CD4-positive, alpha-beta T cell treated with Interleukin-15 for 4 hours (primary cell): ENCODE results near the gene HOXC9.

Source experiments
- DNase-seq: peaks from one replicate; pipeline ENCODE4 v3.0.0-alpha.2; 2020; ENCODE audit warnings: low spot score

HOXC9 gene

DNA sequence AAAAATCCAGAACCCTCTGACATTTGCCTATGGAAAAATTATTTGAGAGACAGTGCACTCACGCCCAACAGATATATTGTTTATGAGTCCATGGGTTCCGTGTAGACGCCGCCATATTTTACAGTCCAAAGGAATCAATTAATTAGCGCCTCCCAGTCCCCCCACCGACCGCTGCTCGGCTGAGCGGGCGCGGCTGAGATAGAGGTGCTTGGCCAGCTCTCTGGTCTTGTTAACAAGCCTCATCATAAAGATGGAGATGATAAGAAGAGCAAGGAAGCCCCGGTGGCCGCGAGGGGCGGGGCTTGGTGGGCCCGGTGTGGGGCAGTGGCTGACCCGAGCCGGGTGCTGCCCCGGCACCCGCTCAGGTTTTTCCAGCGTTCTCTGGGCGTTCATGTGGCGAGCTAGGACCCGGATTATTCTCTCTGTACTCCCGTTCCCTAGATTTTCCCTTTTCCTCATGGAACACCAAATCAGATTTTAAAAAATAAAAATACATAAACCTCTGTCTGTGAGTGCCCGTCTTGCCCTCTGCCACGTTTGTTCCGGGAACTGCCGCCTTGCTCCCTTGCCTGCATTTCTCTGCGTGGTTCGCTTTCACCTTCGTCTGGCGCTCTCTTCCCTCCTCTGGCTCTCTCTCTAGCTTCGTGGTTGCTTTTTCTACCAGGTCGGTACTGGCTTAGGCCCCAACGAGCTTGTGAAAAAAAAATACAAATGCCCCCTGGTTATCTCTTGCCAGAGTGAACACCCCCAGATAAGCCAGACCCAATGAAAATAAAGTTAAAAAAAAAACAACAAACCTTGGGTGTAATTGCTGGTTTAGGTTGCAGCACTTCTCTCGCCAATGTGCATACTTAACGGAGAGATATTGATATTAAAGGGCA is 36.3 kb upstream of the HOXC9 start:
- DNase-seq: no peak

DNA sequence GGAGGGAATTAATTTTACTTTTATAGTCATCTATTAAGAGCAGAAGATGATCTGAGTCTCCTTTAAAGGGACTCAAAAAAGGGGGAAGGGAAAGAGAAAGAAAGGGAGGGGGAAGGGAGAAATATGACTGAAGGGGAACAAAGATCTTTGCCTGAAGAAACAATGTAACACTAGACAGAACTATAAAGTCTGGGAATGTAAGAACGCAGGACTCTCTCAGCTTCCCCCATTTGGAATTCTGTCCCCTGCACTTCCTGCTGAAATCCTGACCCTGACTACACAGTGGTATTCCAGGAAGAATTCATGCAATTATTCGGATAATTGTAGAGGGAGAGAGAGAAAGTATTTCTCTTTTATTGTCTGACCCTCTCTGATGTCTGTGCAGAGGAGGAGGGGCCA is 35.6 kb upstream of the HOXC9 start:
- no peak for DNase-seq

DNA sequence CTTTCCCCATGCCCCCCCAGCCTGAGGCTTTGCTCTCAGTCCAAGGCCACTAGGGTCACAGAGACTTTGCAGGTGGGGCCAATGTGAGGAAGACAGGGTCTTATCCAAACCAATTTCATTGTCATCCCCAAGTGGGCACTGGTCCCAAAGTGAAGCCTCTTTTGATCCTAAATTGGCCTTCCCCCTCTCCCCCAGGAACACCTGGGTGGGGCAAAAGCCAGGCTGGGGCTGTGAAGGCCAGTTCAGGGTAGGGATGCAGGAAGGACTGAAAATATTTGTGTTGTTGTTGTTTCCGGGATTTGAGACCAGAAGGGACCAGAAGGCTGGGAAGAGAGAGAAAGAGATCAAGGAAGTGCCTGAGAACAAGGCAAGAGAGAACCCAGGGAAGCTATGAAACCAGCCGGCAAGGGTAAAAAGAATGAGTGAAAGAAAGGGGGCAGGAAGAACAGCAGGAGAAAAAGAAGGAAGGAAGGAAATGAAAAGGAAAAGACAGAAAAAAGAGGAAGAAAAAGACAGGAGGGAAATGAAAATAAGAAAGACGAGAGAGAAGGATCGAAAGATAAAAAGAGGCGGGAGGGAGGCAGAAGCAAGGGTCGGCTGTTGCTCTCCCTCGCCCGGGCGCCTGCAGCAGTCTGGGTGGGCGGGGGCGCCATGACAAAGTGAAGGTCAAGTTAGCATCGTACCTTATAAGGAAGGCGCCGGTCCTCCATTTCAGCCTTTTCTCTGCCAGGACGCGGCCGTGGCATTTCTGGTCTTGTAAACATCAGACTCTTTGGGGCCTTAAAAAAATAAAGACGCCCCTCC is 34.5 kb upstream of the HOXC9 start:
- no peak for DNase-seq

DNA sequence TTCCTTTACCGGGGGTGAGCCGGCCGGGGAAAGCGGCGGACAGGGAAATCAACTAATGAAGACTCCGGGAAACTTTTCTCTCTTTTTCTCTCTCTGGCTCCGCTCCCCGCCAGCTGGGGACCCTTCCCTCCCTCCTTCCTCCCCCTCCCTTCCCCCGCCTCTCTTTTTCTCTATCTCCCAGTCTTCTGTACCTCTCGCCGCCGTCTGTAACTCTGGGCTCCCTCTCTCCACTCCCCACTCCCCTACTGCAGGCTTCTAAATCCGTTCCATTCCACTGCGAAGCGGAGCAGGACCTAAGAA is 33.9 kb upstream of the HOXC9 start:
- no peak for DNase-seq

DNA sequence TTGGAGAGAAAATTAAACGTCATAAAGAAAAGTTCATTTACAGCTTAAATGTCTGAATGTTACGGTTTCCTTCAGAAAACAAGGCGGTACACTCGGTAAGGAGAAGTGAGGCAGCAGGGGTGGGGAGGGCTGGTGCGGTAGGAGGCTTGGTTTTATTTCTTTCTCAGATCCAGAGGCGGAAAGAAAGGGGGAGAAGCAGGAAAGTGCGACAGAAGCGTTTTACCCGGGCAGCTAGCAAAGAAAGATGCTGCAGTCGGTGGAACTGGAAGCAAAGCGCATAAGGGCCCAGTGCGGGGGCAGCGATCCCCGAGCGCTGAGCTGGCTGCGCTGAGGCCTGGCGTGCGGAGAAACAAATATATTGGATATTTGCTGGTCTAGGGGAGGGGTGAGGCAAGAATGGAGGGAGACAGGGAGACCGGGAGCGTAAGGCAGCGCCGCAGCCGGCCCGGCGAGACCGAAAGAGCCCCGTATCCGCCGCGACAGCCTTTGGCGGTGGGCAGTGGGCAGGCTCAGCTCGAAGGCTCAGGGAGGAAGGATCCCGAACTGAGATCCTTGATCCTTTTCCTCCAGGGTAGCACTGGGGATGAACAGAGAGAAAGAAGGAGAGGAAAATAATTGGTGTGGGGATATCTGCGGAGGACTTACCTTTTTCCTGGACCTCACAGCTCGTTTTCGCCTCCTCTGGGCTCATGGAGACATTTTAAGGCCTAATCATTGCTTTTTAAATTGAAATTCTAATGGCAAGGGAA is 33.4 kb upstream of the HOXC9 start:
- DNase-seq: no peak

DNA sequence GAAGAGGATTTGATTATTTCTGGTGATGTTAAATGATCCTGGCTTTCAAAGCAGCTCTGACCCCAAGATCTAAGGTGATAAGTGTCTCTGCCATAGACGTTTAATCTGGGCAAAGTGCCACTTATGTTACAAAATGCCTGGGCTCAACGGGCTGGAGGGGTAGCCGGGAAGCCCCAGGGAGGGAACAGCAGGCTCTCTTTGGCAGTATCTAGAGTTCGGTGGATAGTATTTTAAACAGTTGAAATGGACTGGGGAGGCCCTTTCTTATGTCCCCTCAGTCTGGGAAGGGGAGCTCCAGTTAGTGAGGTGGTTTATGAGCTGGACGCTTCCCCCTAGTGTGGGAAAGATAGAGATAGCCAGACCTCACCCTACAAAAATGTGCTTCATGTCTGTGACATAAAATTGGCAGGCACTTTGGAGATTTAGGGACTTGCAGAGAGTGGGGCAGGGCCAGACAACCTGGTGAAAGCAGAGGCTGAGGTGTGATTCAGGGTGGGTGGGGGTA is 32.5 kb upstream of the HOXC9 start:
- DNase-seq: no peak

DNA sequence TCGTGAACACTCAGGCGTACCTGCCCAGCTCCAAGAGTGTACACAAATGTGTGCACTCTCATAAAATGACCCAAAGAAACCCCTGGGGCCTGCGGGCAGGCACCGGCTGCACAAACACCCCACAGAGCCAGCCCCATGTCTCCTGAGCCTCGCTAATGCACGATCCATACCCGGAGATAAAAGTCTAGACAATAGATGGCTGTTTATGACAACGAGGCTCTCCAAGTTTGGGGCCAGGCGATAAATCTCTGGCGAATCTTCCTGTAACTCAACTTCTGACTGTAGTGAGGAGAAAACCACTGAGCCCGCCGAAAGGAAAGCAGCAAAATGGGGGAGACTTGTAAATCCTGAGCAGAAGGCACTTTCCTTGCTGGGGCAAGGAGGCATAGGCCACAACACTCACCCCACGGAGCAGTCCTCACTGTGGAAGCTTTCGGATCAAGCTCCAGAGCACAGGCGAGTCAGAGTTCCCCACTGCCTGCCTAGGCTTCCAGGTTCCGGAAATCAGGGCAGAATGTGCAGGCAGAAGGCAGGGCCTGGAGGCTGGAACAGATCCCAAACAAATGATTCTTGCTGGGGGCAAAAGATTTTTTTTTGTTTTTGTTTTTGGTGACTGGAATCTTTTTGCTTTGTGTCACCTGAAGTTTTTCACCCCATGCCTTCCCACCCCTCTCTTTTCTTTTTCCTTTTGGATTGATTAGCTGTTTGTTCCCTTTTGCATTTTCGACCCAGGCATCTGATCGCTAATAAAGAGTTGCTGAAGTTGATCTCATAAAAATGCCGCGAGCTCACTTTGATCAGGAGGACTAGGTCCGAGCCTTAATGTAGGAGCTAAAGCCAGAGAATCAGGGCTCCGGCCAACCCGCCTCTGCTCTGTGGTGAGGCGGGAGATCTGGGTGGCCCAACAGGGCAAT is 31.5 kb upstream of the HOXC9 start:
- DNase-seq: no peak

DNA sequence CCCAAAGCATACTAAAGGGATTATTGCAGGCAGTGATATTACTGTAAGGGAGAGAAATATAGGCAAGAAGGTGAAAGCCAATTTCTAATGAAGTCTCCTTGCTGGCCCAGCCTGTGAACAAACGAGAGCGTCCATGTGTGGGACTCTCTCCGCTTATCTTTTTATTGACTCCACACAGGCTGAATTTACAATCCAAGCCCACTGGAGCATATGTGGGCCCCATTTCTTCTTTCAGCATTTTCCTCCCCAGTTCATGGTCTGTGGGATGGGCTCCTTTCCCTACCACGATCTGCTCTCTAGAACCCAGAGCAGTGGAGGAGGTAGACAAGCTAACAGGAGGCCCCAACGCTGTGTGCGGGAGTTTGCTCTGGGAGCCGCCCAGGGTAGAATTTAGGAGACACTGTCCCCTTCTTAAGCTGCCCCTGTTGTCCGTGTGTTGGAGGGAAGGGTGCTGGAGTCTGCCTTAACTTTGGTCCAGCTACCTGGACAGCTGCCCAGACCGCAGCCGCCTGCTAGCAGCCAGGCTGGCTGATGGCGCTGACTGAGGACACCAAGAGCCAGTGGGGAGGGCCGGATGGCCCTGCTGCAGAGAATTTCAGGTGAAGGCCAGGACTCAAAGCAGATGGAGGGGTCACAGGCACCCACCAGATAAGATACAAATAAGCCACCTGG is 30.2 kb upstream of the HOXC9 start:
- DNase-seq: no peak

DNA sequence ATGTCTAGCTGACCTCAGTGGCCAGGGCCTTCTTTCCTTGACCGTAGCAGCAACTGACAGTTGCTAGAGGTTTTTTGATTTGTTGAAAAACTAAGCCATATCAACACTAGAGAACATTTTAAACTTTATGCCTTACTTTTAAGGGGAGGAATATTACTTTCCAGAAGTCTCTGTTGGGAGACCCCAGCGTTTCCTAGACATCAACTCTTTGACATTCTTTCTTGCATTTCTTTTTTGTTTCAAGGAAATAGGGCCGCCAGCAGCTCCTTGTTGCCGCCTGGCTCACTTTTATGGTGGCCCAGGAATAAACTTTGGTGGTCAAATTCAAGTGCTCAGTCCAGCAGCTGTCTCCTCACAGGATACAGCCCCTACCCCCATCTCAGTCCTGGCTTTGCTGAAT is 29.5 kb upstream of the HOXC9 start:
- DNase-seq: no peak

DNA sequence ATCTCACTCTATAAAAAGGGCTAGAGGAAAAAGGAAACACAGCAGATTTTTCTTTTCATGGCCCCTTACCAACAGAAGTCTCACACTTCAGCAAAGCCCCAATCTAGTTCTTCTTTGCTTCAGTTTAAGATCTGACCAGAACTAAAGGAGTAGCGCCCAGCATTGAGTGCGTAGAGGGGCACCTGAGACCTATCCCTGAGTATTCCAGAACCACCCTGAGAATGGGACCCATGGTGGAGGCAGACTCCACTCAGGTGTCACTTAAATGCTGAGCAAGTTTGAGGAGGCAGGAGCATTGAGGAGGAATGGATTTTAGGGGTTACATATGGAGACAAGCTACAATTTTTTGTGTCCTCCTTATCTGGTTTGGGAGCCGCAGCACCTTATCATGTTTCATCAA is 28.8 kb upstream of the HOXC9 start:
- no peak for DNase-seq

DNA sequence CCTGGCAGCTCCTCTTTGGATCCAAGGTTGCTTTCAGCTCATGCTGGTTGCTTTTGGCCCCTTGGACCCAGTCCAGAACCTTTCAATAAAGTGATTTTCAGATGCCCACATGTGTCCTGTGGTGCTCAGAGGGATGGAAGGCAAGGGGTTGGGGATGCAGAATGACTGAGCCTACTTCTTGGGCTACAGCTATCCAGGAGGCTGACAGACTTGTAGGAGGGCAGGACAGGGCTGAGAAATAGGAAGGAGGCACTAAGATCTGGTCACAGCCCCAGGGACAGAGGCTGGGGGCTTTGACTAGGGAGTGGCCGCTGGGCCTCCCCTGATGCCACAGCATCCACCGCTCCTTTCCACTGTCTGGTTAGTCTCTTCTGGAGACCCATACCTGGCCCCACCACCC is 28.3 kb upstream of the HOXC9 start:
- no peak for DNase-seq

DNA sequence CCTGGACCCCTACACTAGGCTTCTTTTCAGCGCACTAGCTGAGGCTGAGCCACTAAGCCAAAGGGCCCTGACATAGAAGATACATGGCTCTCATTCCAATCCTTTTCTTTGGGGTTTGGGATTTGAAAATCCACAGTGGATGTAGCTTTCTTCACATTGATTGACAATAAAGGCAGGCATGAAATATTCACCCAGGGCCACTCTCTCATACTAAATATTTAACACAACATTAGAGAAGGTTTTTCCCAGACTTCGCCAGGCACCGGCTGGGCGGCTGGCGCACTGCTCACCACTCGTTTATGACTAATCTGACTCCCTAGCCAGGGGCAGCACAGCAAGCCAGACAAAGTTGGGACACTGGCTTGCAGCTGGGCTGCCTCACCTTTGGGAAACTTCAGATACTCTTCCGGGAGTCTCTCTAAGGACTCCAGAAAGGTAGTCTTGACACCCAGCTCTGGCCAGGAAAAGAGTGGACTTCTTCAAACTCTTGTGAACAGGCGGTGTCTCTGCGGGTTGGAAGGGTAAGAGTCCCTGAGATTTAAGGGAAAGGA is 27.7 kb upstream of the HOXC9 start:
- DNase-seq: no peak

DNA sequence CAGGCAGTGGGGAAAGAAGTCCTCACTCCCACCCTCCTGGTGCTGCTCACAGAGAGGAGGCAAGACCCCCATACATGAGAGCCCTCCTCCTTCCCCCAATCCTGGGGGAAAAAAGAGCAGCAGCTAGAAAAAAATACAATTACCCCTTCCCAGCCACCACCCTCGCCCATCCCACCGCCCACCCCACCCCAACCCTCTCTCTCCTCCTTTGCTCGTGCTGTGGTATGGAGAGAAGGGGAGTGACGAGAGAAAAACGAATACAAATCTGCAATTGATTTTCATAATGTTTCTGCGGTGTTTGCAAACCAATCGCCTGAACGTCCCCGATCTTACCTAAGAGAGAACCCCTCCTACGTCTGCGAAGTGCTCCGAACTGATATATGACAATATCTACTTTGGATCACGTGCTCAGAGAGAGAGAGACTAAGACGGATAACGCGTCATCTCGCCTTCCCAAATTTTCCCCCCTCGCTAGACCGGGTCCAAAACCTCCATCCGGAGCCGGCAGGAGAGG is 27.2 kb upstream of the HOXC9 start, which contains the start of gene HOXC11:
Gene HOXC11 (plus strand): TSS at position 405 of the 514 bp plus-strand sequence. CDS start 116 bp downstream, outside the sequence.
- DNase-seq: no peak

DNA sequence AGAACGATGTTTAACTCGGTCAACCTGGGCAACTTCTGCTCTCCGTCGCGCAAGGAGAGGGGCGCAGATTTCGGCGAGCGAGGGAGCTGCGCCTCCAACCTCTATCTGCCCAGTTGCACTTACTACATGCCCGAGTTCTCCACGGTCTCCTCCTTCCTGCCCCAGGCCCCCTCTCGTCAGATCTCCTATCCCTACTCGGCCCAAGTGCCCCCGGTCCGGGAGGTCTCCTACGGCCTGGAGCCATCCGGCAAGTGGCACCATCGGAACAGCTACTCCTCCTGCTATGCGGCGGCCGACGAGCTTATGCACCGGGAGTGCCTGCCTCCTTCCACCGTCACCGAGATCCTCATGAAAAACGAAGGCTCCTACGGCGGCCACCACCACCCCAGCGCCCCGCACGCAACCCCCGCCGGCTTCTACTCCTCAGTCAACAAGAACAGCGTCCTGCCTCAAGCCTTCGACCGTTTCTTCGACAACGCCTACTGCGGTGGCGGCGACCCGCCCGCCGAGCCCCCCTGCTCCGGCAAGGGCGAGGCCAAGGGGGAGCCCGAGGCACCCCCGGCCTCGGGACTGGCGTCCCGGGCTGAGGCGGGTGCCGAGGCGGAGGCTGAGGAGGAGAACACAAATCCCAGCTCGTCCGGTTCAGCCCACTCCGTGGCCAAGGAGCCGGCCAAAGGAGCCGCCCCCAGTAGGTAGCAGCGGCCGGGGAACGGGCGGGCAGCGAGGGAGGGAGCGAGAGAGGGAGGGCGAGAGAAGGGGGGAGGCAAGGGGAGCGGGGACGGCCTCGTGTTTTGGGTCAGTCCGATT is 26.5 kb upstream of the HOXC9 start:
- DNase-seq: no peak

DNA sequence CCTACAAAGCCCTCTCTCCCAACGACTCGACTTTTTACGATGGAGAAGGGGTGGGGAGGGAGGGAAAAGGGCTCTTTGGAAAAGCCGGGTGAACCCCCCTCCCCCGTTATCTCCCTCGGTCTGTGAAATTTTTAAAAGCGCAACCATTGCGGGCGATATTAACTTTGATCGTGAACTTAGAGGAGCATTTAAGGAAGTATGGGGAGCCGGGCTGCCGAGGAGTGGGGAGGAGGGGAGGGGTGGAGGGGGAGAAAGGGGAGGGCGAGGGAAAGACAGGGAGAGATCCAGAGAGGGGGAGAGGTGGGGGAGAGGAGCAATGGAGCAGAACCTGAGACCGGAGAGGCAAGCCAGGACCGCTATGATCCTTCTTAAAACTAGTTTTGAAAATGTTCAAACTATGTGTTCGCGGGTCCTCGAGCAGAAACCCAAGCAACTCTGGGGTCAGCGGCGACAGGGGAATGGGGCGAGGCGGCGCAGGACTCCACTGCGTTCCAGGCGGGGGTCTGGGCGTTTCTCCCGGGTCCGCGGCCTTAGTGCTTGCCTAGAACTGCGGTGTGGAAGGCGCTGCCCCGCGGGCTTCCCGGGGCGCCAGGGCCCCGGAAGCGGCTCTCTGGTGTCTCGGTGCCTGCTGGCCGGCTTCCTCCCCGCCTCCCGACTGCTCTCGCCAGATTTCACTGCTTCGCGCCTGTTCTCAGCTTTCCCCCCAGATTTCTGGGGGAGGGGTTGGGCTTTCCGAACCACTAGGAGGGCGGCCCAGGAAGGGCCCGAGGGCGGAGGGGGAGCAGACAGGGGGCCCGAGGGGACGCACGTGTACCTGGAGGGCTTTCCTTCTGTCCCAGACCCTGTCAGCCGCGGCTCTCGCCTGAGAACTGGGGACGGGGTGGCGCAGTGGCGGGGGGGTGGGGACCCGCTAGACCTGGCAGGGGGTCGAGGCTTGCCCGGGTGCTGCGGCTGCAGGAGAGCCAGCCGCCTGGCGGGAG is 25.6 kb upstream of the HOXC9 start, which contains the start of gene HOTAIR:
Gene HOTAIR (minus strand): TSS at position 871 of the 980 bp plus-strand sequence.
- DNase-seq: no peak

DNA sequence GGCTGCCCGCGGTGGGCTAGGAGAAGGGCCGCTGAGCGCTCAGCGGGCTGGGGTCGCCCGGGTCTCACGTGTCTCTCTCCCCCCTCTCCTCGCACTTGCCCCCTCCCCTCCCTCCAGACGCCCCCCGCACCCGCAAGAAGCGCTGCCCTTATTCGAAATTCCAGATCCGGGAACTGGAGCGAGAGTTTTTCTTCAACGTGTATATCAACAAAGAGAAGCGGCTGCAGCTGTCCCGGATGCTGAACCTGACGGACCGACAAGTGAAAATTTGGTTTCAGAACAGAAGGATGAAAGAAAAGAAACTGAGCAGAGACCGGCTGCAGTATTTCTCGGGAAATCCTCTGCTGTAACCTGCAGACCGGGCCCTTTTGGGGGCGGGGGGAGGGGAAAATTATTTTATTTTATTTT is 24.9 kb upstream of the HOXC9 start:
- DNase-seq: no peak

DNA sequence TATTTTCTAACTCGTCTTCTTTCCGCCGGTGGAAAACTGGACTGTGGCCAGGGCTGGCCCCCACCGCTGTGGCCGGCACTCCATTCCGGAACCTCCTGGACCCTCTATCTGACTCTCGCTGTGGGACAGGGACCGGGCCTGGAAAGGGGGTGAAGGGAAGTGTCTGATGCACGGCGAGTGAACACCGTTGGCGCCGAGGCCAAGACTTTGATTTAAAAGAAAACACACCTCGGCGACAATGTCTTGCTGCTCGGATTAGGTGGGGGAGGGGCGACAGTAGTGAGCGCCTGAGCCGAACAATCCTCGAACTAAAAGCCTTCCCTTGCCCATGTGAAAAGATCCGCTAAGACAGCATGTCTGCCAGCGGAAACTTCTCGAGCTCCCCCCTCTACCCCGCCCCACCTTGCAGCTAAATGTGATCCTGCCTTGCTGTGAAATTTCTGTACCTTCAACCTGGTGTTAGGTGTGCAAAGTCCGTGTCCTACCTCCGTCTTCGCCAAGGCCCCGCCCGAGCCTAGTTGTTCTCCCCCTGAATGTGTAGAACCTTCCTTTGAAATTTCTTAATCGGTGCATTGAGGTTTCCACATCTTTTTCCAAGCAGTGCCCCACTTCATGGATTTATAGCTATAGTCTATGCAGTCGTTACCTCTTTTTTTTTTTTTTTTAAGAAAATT is 24.3 kb upstream of the HOXC9 start:
- DNase-seq: no peak
